ENCODE results near the gene COP1.

Gene COP1

GRCh38 chr1:175902281-175902680 lies 304.8 kb downstream of the COP1 start:
- no peak for TF ChIP-seq JUND (IDR thresholded peaks at IDR 0.05; ENCODE audit: low read depth)
- in situ Hi-C loops (cut with HindIII; ENCODE audit: low pct_unique_long_range_greater_than_20kb, low sequenced_read_pairs), result no loop called here

GRCh38 chr1:175901076-175901836 lies 305.8 kb downstream of the COP1 start:
- no peak for DNase-seq (ENCODE audit: low read depth in 1 of 2, low spot score in 1 of 2)
- in situ Hi-C loops (cut with HindIII; ENCODE audit: low pct_unique_long_range_greater_than_20kb, low sequenced_read_pairs), result no loop called here
- no peak for TF ChIP-seq JUND (IDR thresholded peaks at IDR 0.05; ENCODE audit: low read depth)

More at GRCh38 chr1:175902281-175902680, 304.8 kb downstream of the COP1 start:
- no peak for DNase-seq (ENCODE audit: low read depth in 1 of 2, low spot score in 1 of 2)

- in situ Hi-C loops (cut with HindIII; ENCODE audit: low pct_unique_long_range_greater_than_20kb, low sequenced_read_pairs), result no loop called here
- TF ChIP-seq JUND (IDR thresholded peaks at IDR 0.05; ENCODE audit: low read depth), result no peak
- no peak for DNase-seq (ENCODE audit: low read depth in 1 of 2, low spot score in 1 of 2)
Measured at GRCh38 chr1:175900171-175900570, 306.9 kb downstream of the COP1 start.

GRCh38 chr1:175895966-175896365 lies 311.1 kb downstream of the COP1 start:
- DNase-seq (ENCODE audit: low read depth in 1 of 2, low spot score in 1 of 2), result no peak
- in situ Hi-C loops (cut with HindIII; ENCODE audit: low pct_unique_long_range_greater_than_20kb, low sequenced_read_pairs), result no loop called here
- no peak for TF ChIP-seq JUND (IDR thresholded peaks at IDR 0.05; ENCODE audit: low read depth)
